Endothelial cell of umbilical vein (primary cell): ENCODE measurements around the gene PPP1R16B. TPM values are rescaled to one million over a fixed set of nuclear protein-coding genes. Genes with fewer than 3 reads are reported as not detected.

ENCODE experiments used
- BruUV-seq: library from RNA; stranded (reverse); fragments of 400-500 nt; replicated peaks from 2 replicates; lab custom pipeline; 2021; lab: Mats Ljungman, UMichigan
- CTCF ChIA-PET: fragments of 300-600, 350-600 bp; sonication (Branson Sonifier 250); formaldehyde crosslinking; loops from one replicate; lab custom pipeline; 2021; ENCODE audit warnings: antibody characterized with exemption, inconsistent platforms; lab: Charles Lee
- POLR2A ChIA-PET: fragments of 300-600, 350-600 bp; sonication (Branson Sonifier 250); formaldehyde crosslinking; loops from one replicate; lab custom pipeline; 2021; ENCODE audit warnings: antibody characterized with exemption, inconsistent platforms; lab: Charles Lee
- DNase-seq: peaks from one replicate; pipeline ENCODE4 v3.0.0-alpha.2; 2011; ENCODE audit warnings: low read depth, low spot score
- FAIRE-seq: peaks from 2 replicates; lab custom pipeline; 2011; peaks lifted over from hg19 to GRCh38; lab: Jason Lieb, UNC
- H2AFZ ChIP-seq: 2 replicates; pipeline ENCODE4 v1.6.0; 2012; ENCODE audit warnings: low read depth, low read length, control low read depth, inconsistent platforms
- H3K27ac ChIP-seq: 2 replicates; pipeline ENCODE4 v1.5.1; 2011; ENCODE audit warnings: low read depth, mild to moderate bottlenecking, control low read depth, low read length, moderate library complexity; ENCODE audit not compliant: insufficient read depth
- H3K27me3 ChIP-seq, 2 experiments: 2 replicates each; pipeline versions ENCODE4 v1.6.0 to v1.6.1; 2011; ENCODE audit warnings: low read length in 2 of 2, mixed read lengths in 1 of 2; ENCODE audit not compliant: control insufficient read depth in 2 of 2, insufficient read depth in 2 of 2
- H3K36me3 ChIP-seq, 2 experiments: 2 replicates in 1 of 2; 3 replicates in 1 of 2; pipeline ENCODE4 v1.5.1; 2011; ENCODE audit warnings: low read length in 2 of 2, mild to moderate bottlenecking in 1 of 2, moderate library complexity in 1 of 2; ENCODE audit not compliant: control insufficient read depth in 2 of 2, insufficient read depth in 2 of 2; ENCODE audit errors: extremely low read depth in 1 of 2
- H3K4me1 ChIP-seq: 3 replicates; pipeline ENCODE4 v1.5.1; 2011; ENCODE audit warnings: mild to moderate bottlenecking, low read length; ENCODE audit not compliant: control insufficient read depth, insufficient read depth; ENCODE audit errors: extremely low read depth
- H3K4me2 ChIP-seq: 2 replicates; pipeline ENCODE4 v1.6.1; 2011; ENCODE audit warnings: low read length, control low read depth, mixed read lengths; ENCODE audit not compliant: insufficient read depth
- H3K4me3 ChIP-seq, 3 experiments: fragments of 200-600 bp in 1 of 3; sonication (generic), shearing (Covaris generic) in 1 of 3; replicated peaks in 1 of 3; 2 replicates each; pipeline ENCODE4 v1.5.1; 2011 to 2016; ENCODE audit warnings: control low read depth in 3 of 3, low read length in 3 of 3, mild to moderate bottlenecking in 2 of 3, inconsistent platforms in 1 of 3, low read depth in 1 of 3, moderate library complexity in 1 of 3; ENCODE audit not compliant: insufficient read depth in 1 of 3
- H3K79me2 ChIP-seq: 2 replicates; pipeline ENCODE4 v1.6.0; 2012; ENCODE audit warnings: low read length, inconsistent platforms; ENCODE audit not compliant: control insufficient read depth, insufficient read depth
- H3K9ac ChIP-seq: replicated peaks from 2 replicates; pipeline ENCODE3; 2011; ENCODE audit warnings: low read length, control low read depth; ENCODE audit not compliant: insufficient read depth; ENCODE audit errors: extremely low read depth
- H3K9me1 ChIP-seq: replicated peaks from 3 replicates; pipeline ENCODE4 v1.6.0; 2011; ENCODE audit warnings: mild to moderate bottlenecking, low read length; ENCODE audit not compliant: control insufficient read depth, insufficient read depth; ENCODE audit errors: extremely low read depth
- H3K9me3 ChIP-seq: replicated peaks from 2 replicates; pipeline ENCODE4 v1.5.1; 2012; ENCODE audit warnings: low read length, inconsistent platforms; ENCODE audit not compliant: control insufficient read depth, insufficient read depth
- H4K20me1 ChIP-seq: replicated peaks from 2 replicates; pipeline ENCODE3; 2011; ENCODE audit warnings: mild to moderate bottlenecking, low read length; ENCODE audit not compliant: control insufficient read depth, insufficient read depth; ENCODE audit errors: extremely low read depth
- CTCF ChIP-seq, 2 donors: IDR thresholded peaks; 1 replicate in 1 of 2; 2 replicates in 1 of 2; pipeline ENCODE4 v1.5.1; 2011; ENCODE audit warnings: low read length in 2 of 2, mild to moderate bottlenecking in 2 of 2, moderate library complexity in 2 of 2, control low read depth in 1 of 2, inconsistent platforms in 1 of 2, low read depth in 1 of 2; ENCODE audit not compliant: insufficient read depth in 1 of 2; ENCODE audit errors: extremely low read depth in 1 of 2
- EZH2 ChIP-seq: IDR thresholded peaks from 2 replicates; pipeline ENCODE4 v1.6.1; 2012; ENCODE audit warnings: borderline replicate concordance, low read depth, mild to moderate bottlenecking, moderate library complexity, low read length, inconsistent platforms; ENCODE audit not compliant: severe bottlenecking
- FOS ChIP-seq: IDR thresholded peaks from 2 replicates; pipeline ENCODE4 v1.6.1; 2011; ENCODE audit warnings: mild to moderate bottlenecking, low read length, moderate library complexity, borderline replicate concordance; ENCODE audit not compliant: insufficient read depth
- GATA2 ChIP-seq: IDR thresholded peaks from 2 replicates; pipeline ENCODE4 v1.7.0; 2011; ENCODE audit warnings: low read depth, mild to moderate bottlenecking, moderate library complexity, mixed read lengths, low read length; ENCODE audit not compliant: insufficient read length, insufficient read depth
- JUN ChIP-seq: IDR thresholded peaks from 2 replicates; pipeline ENCODE4 v1.6.1; 2011; ENCODE audit warnings: borderline replicate concordance, low read depth; ENCODE audit not compliant: insufficient read length, insufficient read depth
- MAX ChIP-seq: IDR thresholded peaks from 2 replicates; pipeline ENCODE4 v1.6.1; 2011; ENCODE audit not compliant: insufficient read depth, insufficient read length
- MYC ChIP-seq: IDR thresholded peaks from one replicate; pipeline ENCODE4 v1.6.1; 2011; ENCODE audit warnings: mild to moderate bottlenecking, low read depth, low read length
- POLR2A ChIP-seq: IDR thresholded peaks from 2 replicates; pipeline ENCODE4 v1.6.1; 2012; ENCODE audit warnings: low read depth, mild to moderate bottlenecking, control low read depth, low read length
- POLR2AphosphoS5 ChIP-seq: IDR thresholded peaks from 2 replicates; pipeline ENCODE4 v1.6.1; 2012; ENCODE audit warnings: low read depth, mild to moderate bottlenecking, control low read depth, low read length, moderate library complexity; ENCODE audit not compliant: insufficient read depth
- dilution Hi-C: fragments of 300-500 bp; cut with MboI; formaldehyde crosslinking; loops from one replicate; pipeline ENCODE4 v1.15.0; 2019; ENCODE audit warnings: low sequenced_read_pairs; ENCODE audit not compliant: extremely low pct_ligation_motif_present
- intact Hi-C: fragments of 100-400 bp; cut with micrococcal nuclease; formaldehyde crosslinking; loops from one replicate; pipeline ENCODE4 v1.10.0; 2022
- polyA plus RNA-seq, 4 experiments: library from polyadenylated mRNA; depleted of rRNA in 3 of 4; stranded (reverse) in 3 of 4; unstranded in 1 of 4; fragments of >200 nt; gene quantifications; 2 replicates each; pipeline versions ENCODE4 v1.2.1 to v1.2.3, GENCODE V29; 2011 to 2012; ENCODE audit warnings: missing spikeins in 1 of 4
- total RNA-seq: library from RNA; stranded (reverse); gene quantifications from 2 replicates; pipeline ENCODE4 v1.2.3, GENCODE V29; 2021

PPP1R16B gene
- total and polyA plus RNA-seq, 2 donors (not counting 3 experiments of a cell fraction or from before 2014, with no cell fraction given) = 34.7 to 68.1 TPM

DNA sequence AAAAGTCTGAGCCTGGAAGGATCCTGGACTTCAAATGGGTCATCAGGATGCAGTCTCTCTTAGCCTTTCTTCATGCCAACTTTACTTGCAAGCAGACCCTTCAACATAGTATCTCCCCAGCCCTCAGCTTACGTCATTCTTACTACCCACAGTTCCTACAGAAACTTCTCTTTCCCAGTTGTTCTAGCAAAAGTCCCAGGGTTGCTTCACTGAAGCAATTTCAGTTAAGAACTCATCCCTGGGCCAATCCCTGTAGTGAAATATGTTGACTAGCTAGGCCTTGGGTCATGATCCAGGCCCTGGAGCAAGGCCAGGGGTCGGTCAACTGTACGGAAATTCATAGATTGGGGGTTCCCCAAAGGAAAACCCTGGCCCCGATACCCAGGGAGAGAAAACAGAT lies 112.2 kb downstream of the PPP1R16B start:
- no peak for DNase-seq
- POLR2A ChIA-PET = no interaction called here
- CTCF ChIA-PET = interaction anchor here (1.2 kb wide), 1 partner anchor 8 kb away, joined by 4 read pairs; the partner anchor contains the start of gene FAM83D

More for the DNA sequence above, 112.2 kb downstream of the PPP1R16B start:
- Histone ChIP-seq H3K9me1 (no peaks in the 10 kb centered on the region), H3K36me3 (peaks cover 0 to 36% of the 10 kb centered on the region in 2 experiments), H3K9ac (no peak overlapping the region), H3K4me3 (no peak overlapping the region), H3K27me3 (peaks cover 0 to 3% of the 10 kb centered on the region in 2 experiments), H2AFZ (no peak overlapping the region), H3K4me2 (no peak overlapping the region), H3K79me2 (no peaks in the 10 kb centered on the region), H3K4me1 (no peaks in the 10 kb centered on the region), H3K27ac (no peak overlapping the region), H4K20me1 (no peaks in the 10 kb centered on the region), H3K9me3 (no peaks in the 10 kb centered on the region)
- no TSS peak for BruUV-seq
- no peak for FAIRE-seq
- dilution Hi-C loops (no loop called here), intact Hi-C loops (no loop called here)
- TF ChIP-seq CTCF (IDR thresholded peaks at IDR 0.05; ENCODE audit: extremely low read depth in 1 of 2, insufficient read depth in 1 of 2, low read depth in 1 of 2, low read length in 2 of 2) (no peak), POLR2A (no peak), FOS (no peak), GATA2 (no peak), JUN (no peak), MAX (no peak), POLR2AphosphoS5 (no peak), MYC (no peak), EZH2 (no peak)
